Uterus (tissue), 4 donors: Measurements from ENCODE around the gene PRDM2. TPM values are rescaled to one million over a fixed set of nuclear protein-coding genes. Genes with fewer than 3 reads are reported as not detected.

Source experiments
- DNase-seq, 2 donors: peaks; one replicate each; pipeline ENCODE4 v3.0.0-alpha.2; 2019 to 2020
- H3K27ac ChIP-seq, 2 donors: fragments of 200-600 bp; sonication (generic); 1 replicate in 1 of 2; 2 replicates in 1 of 2; pipeline ENCODE4 v1.5.1; 2016 to 2018
- H3K27me3 ChIP-seq, 2 donors: fragments of 200-600 bp; sonication (generic); one replicate each; pipeline ENCODE4 v1.5.1; 2018 to 2019; ENCODE audit warnings: control low read depth in 1 of 2
- H3K36me3 ChIP-seq, 2 donors: fragments of 200-600 bp; sonication (generic); one replicate each; pipeline ENCODE4 v1.5.1; 2019; ENCODE audit warnings: control low read depth in 1 of 2
- H3K4me1 ChIP-seq, 2 donors: fragments of 200-600 bp; sonication (generic); one replicate each; pipeline ENCODE4 v1.5.1; 2018 to 2019; ENCODE audit warnings: control low read depth in 1 of 2
- H3K4me3 ChIP-seq, 2 donors: fragments of 200-600 bp; sonication (generic); 1 replicate in 1 of 2; 2 replicates in 1 of 2; pipeline ENCODE4 v1.5.1; 2018 to 2019; ENCODE audit warnings: mild to moderate bottlenecking in 1 of 2
- H3K9me3 ChIP-seq, 2 donors: fragments of 200-600 bp; sonication (generic); one replicate each; pipeline ENCODE4 v1.5.1; 2019; ENCODE audit warnings: control low read depth in 1 of 2
- CTCF ChIP-seq, 4 experiments: fragments of 200-600 bp in 2 of 4; fragments of 450-650 bp in 2 of 4; sonication (generic) in 2 of 4; IDR thresholded peaks; one replicate each; pipeline ENCODE4 v1.5.1; 2016 to 2019; ENCODE audit warnings: antibody characterized with exemption in 4 of 4, mild to moderate bottlenecking in 2 of 4, moderate library complexity in 1 of 4
- POLR2A ChIP-seq, 2 donors: fragments of 450-650 bp; IDR thresholded peaks; one replicate each; pipeline ENCODE4 v1.6.1; 2016; ENCODE audit warnings: antibody characterized with exemption in 2 of 2, mild to moderate bottlenecking in 1 of 2, moderate library complexity in 1 of 2
- intact Hi-C: fragments of 100-400 bp; cut with DNase I; formaldehyde crosslinking; loops from one replicate; pipeline ENCODE4 v1.15.1; 2023; ENCODE audit warnings: low total_unique reads
- total RNA-seq, 4 donors: library from RNA; depleted of rRNA in 3 of 4; stranded (reverse); fragments of >200 nt in 3 of 4; gene quantifications; one replicate each; pipeline versions ENCODE4 v1.1.0 to v1.2.4, GENCODE V29; 2014 to 2023
- donor health status: DM: yes; HTN: yes; CAD: no.

PRDM2 gene
- total RNA-seq, 4 donors from 2014 or later, result 13.1 to 72.8 (median 37.0) TPM

GRCh38 chr1:13782634-13783360, 82.8 kb downstream of the PRDM2 start:
- Histone ChIP-seq H3K27me3 (no peaks in the 10 kb centered on the region), H3K4me3 (peak overlapping the region in 1 of 2 donors; percentile 5), H3K27ac (peak overlapping the region; percentile 13 to 23), H3K9me3 (no peaks in the 10 kb centered on the region), H3K4me1 (peaks cover 0 to 10% of the 10 kb centered on the region in 2 donors), H3K36me3 (no peaks in the 10 kb centered on the region)
- intact Hi-C loops, result no loop called here
- TF ChIP-seq CTCF (IDR thresholded peaks at IDR 0.05), result no peak
- TF ChIP-seq POLR2A (IDR thresholded peaks at IDR 0.05), result no peak
- DNase-seq, result no peak

GRCh38 chr1:13783551-13783950, 83.6 kb downstream of the PRDM2 start:
- peaks cover 0 to 10% of the 10 kb centered on the region in 2 donors for H3K4me1 ChIP-seq
- intact Hi-C loops, result no loop called here
- H3K9me3 ChIP-seq, result no peaks in the 10 kb centered on the region
- H3K36me3 ChIP-seq, result no peaks in the 10 kb centered on the region
- TF ChIP-seq POLR2A (IDR thresholded peaks at IDR 0.05) (no peak), CTCF (IDR thresholded peaks at IDR 0.05) (no peak)
- no peaks in the 10 kb centered on the region for H3K27me3 ChIP-seq
- no peak for DNase-seq
- no peak overlapping the region for H3K4me3 ChIP-seq
- peak overlapping the region in 1 of 2 donors; percentile 23 for H3K27ac ChIP-seq

- Histone ChIP-seq H3K27me3 (no peaks in the 10 kb centered on the region), H3K27ac (no peak overlapping the region), H3K36me3 (no peaks in the 10 kb centered on the region), H3K4me3 (no peak overlapping the region), H3K4me1 (peaks cover 0 to 10% of the 10 kb centered on the region in 2 donors), H3K9me3 (no peaks in the 10 kb centered on the region)
- TF ChIP-seq CTCF (IDR thresholded peaks at IDR 0.05), result no peak
- DNase-seq, result no peak
- intact Hi-C loops, result no loop called here
These were observed 85.0 kb downstream of the PRDM2 start for GRCh38 chr1:13784971-13785370.

- intact Hi-C loops, result no loop called here
- TF ChIP-seq POLR2A (IDR thresholded peaks at IDR 0.05), result no peak
- no peak for TF ChIP-seq CTCF (IDR thresholded peaks at IDR 0.05)
- H3K27me3 ChIP-seq, result no peaks in the 10 kb centered on the region
- no peak for DNase-seq
- H3K4me1 ChIP-seq, result peaks cover 0 to 10% of the 10 kb centered on the region in 2 donors
- H3K27ac ChIP-seq, result no peak overlapping the region
- no peaks in the 10 kb centered on the region for H3K36me3 ChIP-seq
- H3K4me3 ChIP-seq, result no peak overlapping the region
- no peaks in the 10 kb centered on the region for H3K9me3 ChIP-seq
These were observed 86.6 kb downstream of the PRDM2 start for GRCh38 chr1:13786541-13786940.

GRCh38 chr1:13788795-13789194, 88.8 kb downstream of the PRDM2 start:
- no peak for DNase-seq
- Histone ChIP-seq H3K27ac (no peak overlapping the region), H3K36me3 (no peaks in the 10 kb centered on the region), H3K4me1 (peaks cover 0 to 2% of the 10 kb centered on the region in 2 donors), H3K9me3 (no peaks in the 10 kb centered on the region), H3K4me3 (no peak overlapping the region), H3K27me3 (no peaks in the 10 kb centered on the region)
- TF ChIP-seq POLR2A (IDR thresholded peaks at IDR 0.05), result no peak
- no peak for TF ChIP-seq CTCF (IDR thresholded peaks at IDR 0.05)
- intact Hi-C loops, result no loop called here
